SU-DHL-6 (cell line): ENCODE data around the gene DOC2B.

Experiments used
- H2AFZ ChIP-seq: fragments of 200-600 bp; sonication (generic); 2 replicates; pipeline ENCODE4 v1.6.1; 2014; ENCODE audit warnings: low read depth, mild to moderate bottlenecking, moderate library complexity, mixed read lengths, antibody characterized with exemption, low read length; ENCODE audit not compliant: severe bottlenecking
- H3F3A ChIP-seq: fragments of 200-600 bp; shearing (Covaris generic); 2 replicates; pipeline ENCODE4 v1.6.0; 2016; ENCODE audit warnings: antibody characterized with exemption, mild to moderate bottlenecking; ENCODE audit not compliant: insufficient read depth
- H3K27ac ChIP-seq: fragments of 200-600 bp; sonication (generic); 2 replicates; pipeline ENCODE4 v1.5.1; 2016; ENCODE audit warnings: low read depth, mild to moderate bottlenecking, low read length, moderate library complexity, mixed read lengths
- H3K27me3 ChIP-seq: fragments of 200-600 bp; sonication (generic), shearing (Covaris generic); 2 replicates; pipeline ENCODE4 v1.6.0; 2014; ENCODE audit warnings: mild to moderate bottlenecking, low read length
- H3K36me3 ChIP-seq: fragments of 200-600 bp; sonication (generic); 2 replicates; pipeline ENCODE4 v1.6.1; 2014; ENCODE audit warnings: mild to moderate bottlenecking, low read length, mixed read lengths
- H3K4me2 ChIP-seq: fragments of 300-600, 200-600 bp; shearing (Covaris generic), sonication (generic); 2 replicates; pipeline ENCODE4 v1.6.0; 2014; ENCODE audit warnings: low read length, low read depth, mild to moderate bottlenecking; ENCODE audit not compliant: poor library complexity, severe bottlenecking
- H3K4me3 ChIP-seq: fragments of 200-600 bp; sonication (generic); 2 replicates; pipeline ENCODE4 v1.5.1; 2014; ENCODE audit warnings: antibody characterized with exemption, low read length, mild to moderate bottlenecking, mixed read lengths; ENCODE audit not compliant: insufficient read depth, poor library complexity, severe bottlenecking
- H3K79me2 ChIP-seq: fragments of 200-600 bp; sonication (generic); 2 replicates; pipeline ENCODE4 v1.6.1; 2014; ENCODE audit warnings: mild to moderate bottlenecking, low read length, moderate library complexity; ENCODE audit not compliant: insufficient read depth
- H3K9ac ChIP-seq: fragments of 200-600 bp; sonication (generic); 2 replicates; pipeline ENCODE4 v1.7.0; 2014; ENCODE audit warnings: mild to moderate bottlenecking, low read length
- H3K9me2 ChIP-seq: fragments of 200-600 bp; sonication (generic); replicated peaks from 2 replicates; pipeline ENCODE4 v1.6.1; 2014; ENCODE audit warnings: low read length; ENCODE audit not compliant: insufficient read depth
- H3K9me3 ChIP-seq: fragments of 200-600 bp; sonication (generic); 2 replicates; pipeline ENCODE4 v1.6.1; 2014; ENCODE audit warnings: low read length, mixed read lengths; ENCODE audit not compliant: insufficient read depth
- H4K20me1 ChIP-seq: fragments of 200-600 bp; sonication (generic); 2 replicates; pipeline ENCODE4 v1.6.1; 2014; ENCODE audit warnings: low read depth, mild to moderate bottlenecking, antibody characterized with exemption, low read length, moderate library complexity, mixed read lengths
- EZH2phosphoT487 ChIP-seq: fragments of 200-600 bp; sonication (generic), shearing (Covaris generic); conservative IDR thresholded peaks from 2 replicates; pipeline ENCODE4 v1.6.1; 2018; ENCODE audit warnings: mild to moderate bottlenecking, antibody characterized with exemption, low read length, moderate library complexity, mixed read lengths
- TF ChIP-seq, protein P1 (sequence below): fragments of 200-600 bp; sonication (generic); IDR thresholded peaks from one replicate; pipeline ENCODE4 v1.5.1; 2017; ENCODE audit warnings: antibody characterized with exemption, mild to moderate bottlenecking, low read length, moderate library complexity; ENCODE audit not compliant: insufficient read depth, poor library complexity, severe bottlenecking

The DOC2B gene

GRCh38 chr17:193426-193810 lies 12.0 kb upstream of the DOC2B start:
- H3F3A ChIP-seq = no peaks in the 10 kb centered on the region
- no peaks in the 10 kb centered on the region for H3K36me3 ChIP-seq
- H3K9ac ChIP-seq = no peak overlapping the region
- no peak overlapping the region for H2AFZ ChIP-seq
- H3K9me2 ChIP-seq = no peaks in the 10 kb centered on the region
- no peak overlapping the region for H3K27ac ChIP-seq
- H4K20me1 ChIP-seq = no peaks in the 10 kb centered on the region
- no peaks in the 10 kb centered on the region for H3K79me2 ChIP-seq
- no peaks in the 10 kb centered on the region for H3K27me3 ChIP-seq
- H3K4me3 ChIP-seq = no peak overlapping the region
- no peaks in the 10 kb centered on the region for H3K9me3 ChIP-seq
- TF ChIP-seq, protein P1, sequence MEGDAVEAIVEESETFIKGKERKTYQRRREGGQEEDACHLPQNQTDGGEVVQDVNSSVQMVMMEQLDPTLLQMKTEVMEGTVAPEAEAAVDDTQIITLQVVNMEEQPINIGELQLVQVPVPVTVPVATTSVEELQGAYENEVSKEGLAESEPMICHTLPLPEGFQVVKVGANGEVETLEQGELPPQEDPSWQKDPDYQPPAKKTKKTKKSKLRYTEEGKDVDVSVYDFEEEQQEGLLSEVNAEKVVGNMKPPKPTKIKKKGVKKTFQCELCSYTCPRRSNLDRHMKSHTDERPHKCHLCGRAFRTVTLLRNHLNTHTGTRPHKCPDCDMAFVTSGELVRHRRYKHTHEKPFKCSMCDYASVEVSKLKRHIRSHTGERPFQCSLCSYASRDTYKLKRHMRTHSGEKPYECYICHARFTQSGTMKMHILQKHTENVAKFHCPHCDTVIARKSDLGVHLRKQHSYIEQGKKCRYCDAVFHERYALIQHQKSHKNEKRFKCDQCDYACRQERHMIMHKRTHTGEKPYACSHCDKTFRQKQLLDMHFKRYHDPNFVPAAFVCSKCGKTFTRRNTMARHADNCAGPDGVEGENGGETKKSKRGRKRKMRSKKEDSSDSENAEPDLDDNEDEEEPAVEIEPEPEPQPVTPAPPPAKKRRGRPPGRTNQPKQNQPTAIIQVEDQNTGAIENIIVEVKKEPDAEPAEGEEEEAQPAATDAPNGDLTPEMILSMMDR = no peak
- no peak for TF ChIP-seq EZH2phosphoT487
- H3K4me2 ChIP-seq = no peak overlapping the region

DNA sequence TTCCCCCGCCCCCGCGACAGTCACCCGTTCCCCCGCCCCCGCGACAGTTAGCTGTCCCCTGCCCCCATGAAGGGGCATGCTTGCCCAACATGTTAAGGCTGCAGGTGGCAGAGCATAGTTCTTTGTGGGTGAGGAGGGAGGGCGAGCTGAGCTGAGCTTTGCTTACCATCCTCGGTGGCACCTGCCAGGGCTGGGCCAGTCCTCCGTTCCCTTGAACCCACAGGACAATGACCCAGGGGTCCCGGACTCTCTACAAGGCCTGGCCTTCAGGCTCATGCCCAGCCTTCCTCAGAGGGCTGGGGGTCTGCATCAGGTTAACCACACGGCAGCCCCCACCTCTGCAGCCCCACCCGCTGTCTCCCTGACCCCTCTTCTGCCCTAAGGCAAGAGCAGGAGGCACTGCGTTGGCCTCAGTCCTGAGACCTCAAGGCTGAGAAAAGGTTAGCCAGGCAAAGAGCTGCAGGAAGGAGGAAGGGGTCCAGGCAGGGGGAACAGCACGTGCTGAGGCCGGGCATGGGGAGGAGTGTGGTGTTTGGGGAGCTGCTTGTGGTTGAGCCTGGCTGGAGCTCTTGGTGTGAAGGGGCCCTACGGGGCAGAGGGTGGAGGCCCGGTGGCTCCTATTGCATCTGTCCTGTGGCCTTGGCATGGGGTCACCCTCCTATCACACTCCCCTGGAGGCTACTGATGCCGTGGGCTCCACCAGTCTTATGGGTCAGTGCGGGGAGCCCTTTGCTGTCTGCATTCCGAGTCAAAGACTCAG lies 11.4 kb upstream of the DOC2B start:
- H3K27me3 ChIP-seq = no peaks in the 10 kb centered on the region
- no peak overlapping the region for H3K27ac ChIP-seq
- no peaks in the 10 kb centered on the region for H3K79me2 ChIP-seq
- H3K4me3 ChIP-seq = no peak overlapping the region
- H3K4me2 ChIP-seq = no peak overlapping the region
- H3F3A ChIP-seq = no peaks in the 10 kb centered on the region
- no peaks in the 10 kb centered on the region for H3K9me2 ChIP-seq
- TF ChIP-seq, protein P1 = no peak
- no peak for TF ChIP-seq EZH2phosphoT487
- H3K9me3 ChIP-seq = no peaks in the 10 kb centered on the region
- no peaks in the 10 kb centered on the region for H4K20me1 ChIP-seq
- H3K9ac ChIP-seq = no peak overlapping the region
- no peak overlapping the region for H2AFZ ChIP-seq
- no peaks in the 10 kb centered on the region for H3K36me3 ChIP-seq

- Histone ChIP-seq H3K27ac (no peak overlapping the region), H3F3A (no peaks in the 10 kb centered on the region), H3K9me3 (no peaks in the 10 kb centered on the region), H3K27me3 (no peaks in the 10 kb centered on the region), H3K79me2 (no peaks in the 10 kb centered on the region), H3K9me2 (no peaks in the 10 kb centered on the region), H3K4me3 (no peak overlapping the region), H3K4me2 (no peak overlapping the region), H3K36me3 (no peaks in the 10 kb centered on the region), H3K9ac (no peak overlapping the region), H2AFZ (no peak overlapping the region), H4K20me1 (no peaks in the 10 kb centered on the region)
- TF ChIP-seq, protein P1 = no peak
- TF ChIP-seq EZH2phosphoT487 = no peak
These were observed 8.0 kb upstream of the DOC2B start for GRCh38 chr17:189444-189843.
